ENCODE data around the gene FBLN5.

Gene FBLN5

GRCh38 chr14:91983588-91983987, 36.1 kb upstream of the FBLN5 start:
- Histone ChIP-seq H3K27me3 (no peaks in the 10 kb centered on the region), H3K9me3 (no peaks in the 10 kb centered on the region), H3K4me1 (no peaks in the 10 kb centered on the region), H3K36me3 (peaks cover 22% of the 10 kb centered on the region), H3K4me3 (ENCODE audit: low read depth, low read length) (no peak overlapping the region)
- TF ChIP-seq CTCF (IDR thresholded peaks at IDR 0.05; ENCODE audit: low read depth, low read length), result no peak
- DNase-seq, result no peak

GRCh38 chr14:91980157-91980556, 32.7 kb upstream of the FBLN5 start:
- H3K27me3 ChIP-seq, result no peaks in the 10 kb centered on the region
- no peaks in the 10 kb centered on the region for H3K9me3 ChIP-seq
- no peak for TF ChIP-seq CTCF (IDR thresholded peaks at IDR 0.05; ENCODE audit: low read depth, low read length)
- H3K4me1 ChIP-seq, result no peaks in the 10 kb centered on the region
- peaks cover 8% of the 10 kb centered on the region for H3K36me3 ChIP-seq
- no peak for DNase-seq
- no peak overlapping the region for H3K4me3 ChIP-seq (ENCODE audit: low read depth, low read length)

GRCh38 chr14:91977884-91978283, 30.4 kb upstream of the FBLN5 start:
- Histone ChIP-seq H3K36me3 (peaks cover 7% of the 10 kb centered on the region), H3K9me3 (no peaks in the 10 kb centered on the region), H3K4me3 (ENCODE audit: low read depth, low read length) (no peak overlapping the region), H3K4me1 (no peaks in the 10 kb centered on the region), H3K27me3 (no peaks in the 10 kb centered on the region)
- no peak for TF ChIP-seq CTCF (IDR thresholded peaks at IDR 0.05; ENCODE audit: low read depth, low read length)
- no peak for DNase-seq

GRCh38 chr14:91975763-91976162, 28.3 kb upstream of the FBLN5 start:
- peaks cover 12% of the 10 kb centered on the region for H3K36me3 ChIP-seq
- H3K9me3 ChIP-seq, result no peaks in the 10 kb centered on the region
- no peak for DNase-seq
- no peaks in the 10 kb centered on the region for H3K27me3 ChIP-seq
- H3K4me1 ChIP-seq, result no peaks in the 10 kb centered on the region
- H3K4me3 ChIP-seq (ENCODE audit: low read depth, low read length), result no peak overlapping the region
- TF ChIP-seq CTCF (IDR thresholded peaks at IDR 0.05; ENCODE audit: low read depth, low read length), result no peak

GRCh38 chr14:91971188-91971778, 23.8 kb upstream of the FBLN5 start:
- Histone ChIP-seq H3K4me3 (ENCODE audit: low read depth, low read length) (no peak overlapping the region), H3K9me3 (no peaks in the 10 kb centered on the region), H3K36me3 (peaks cover 17% of the 10 kb centered on the region), H3K4me1 (no peaks in the 10 kb centered on the region), H3K27me3 (no peaks in the 10 kb centered on the region)
- no peak for DNase-seq
- no peak for TF ChIP-seq CTCF (IDR thresholded peaks at IDR 0.05; ENCODE audit: low read depth, low read length)

- TF ChIP-seq CTCF (IDR thresholded peaks at IDR 0.05; ENCODE audit: low read depth, low read length), result no peak
- Histone ChIP-seq H3K27me3 (no peaks in the 10 kb centered on the region), H3K36me3 (peaks cover 13% of the 10 kb centered on the region)
Measured at GRCh38 chr14:91968280-91968679, 20.8 kb upstream of the FBLN5 start.

More at GRCh38 chr14:91968280-91968679, 20.8 kb upstream of the FBLN5 start:
- H3K4me3 ChIP-seq (ENCODE audit: low read depth, low read length), result no peak overlapping the region
- H3K4me1 ChIP-seq, result no peaks in the 10 kb centered on the region
- no peak for DNase-seq
- H3K9me3 ChIP-seq, result no peaks in the 10 kb centered on the region

All from BE2C (cell line).